NCI-H345 treated with DMSO at 0.1 percent for 48 hours (cell line): Measurements from ENCODE around the gene IL31.

ENCODE experiments used
- DNase-seq: peaks from one replicate; lab custom pipeline; 2025; ENCODE audit not compliant: unreplicated experiment; lab: John Stamatoyannopoulos, UW

Gene IL31

DNA sequence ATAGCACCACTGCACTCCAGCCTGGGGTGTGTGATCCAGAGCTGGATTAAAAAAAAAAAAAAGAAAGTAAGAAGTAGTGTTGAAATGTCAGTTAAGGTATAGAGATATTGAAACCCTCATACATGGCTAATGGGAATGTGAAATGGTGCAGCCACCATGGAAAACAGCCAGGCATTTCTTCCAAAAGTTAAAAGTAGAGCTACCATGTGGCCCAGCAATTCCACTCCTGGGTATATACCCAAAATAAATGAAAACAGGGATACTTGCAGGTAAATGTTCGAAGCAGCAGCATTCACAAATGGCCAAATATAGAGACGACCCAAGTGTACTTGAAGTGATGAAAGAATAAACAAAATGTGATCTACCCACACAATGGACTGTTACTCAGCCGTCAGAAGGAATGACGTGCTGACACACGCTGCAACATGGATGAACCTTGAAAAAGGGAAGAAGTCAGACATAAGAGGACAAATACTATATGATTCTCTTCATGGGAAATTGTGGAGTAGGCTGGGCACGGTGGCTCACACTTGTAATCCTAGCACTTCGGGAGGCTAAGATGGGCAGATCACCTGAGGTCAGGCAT is 15.2 kb downstream of the IL31 start:
- no peak for DNase-seq

DNA sequence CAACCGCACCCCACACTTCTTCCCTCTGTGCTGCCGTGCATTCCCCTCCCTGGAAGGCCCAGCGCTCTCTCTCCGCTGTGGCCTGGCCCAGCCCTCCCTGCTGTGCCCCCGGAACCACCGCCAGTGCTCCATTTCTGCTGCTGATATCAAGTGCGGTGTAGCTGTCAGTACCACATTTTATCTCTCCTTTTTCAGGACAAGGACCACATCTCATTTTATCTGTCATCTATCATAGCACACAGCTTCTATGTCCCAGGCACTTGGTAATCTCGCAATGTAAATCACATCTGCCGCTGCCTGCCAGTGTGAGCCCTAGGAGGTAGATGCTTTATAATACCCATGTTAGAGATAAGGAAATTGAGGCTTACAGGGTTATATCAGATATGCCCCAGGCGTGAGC is 18.3 kb downstream of the IL31 start:
- no peak for DNase-seq

DNA sequence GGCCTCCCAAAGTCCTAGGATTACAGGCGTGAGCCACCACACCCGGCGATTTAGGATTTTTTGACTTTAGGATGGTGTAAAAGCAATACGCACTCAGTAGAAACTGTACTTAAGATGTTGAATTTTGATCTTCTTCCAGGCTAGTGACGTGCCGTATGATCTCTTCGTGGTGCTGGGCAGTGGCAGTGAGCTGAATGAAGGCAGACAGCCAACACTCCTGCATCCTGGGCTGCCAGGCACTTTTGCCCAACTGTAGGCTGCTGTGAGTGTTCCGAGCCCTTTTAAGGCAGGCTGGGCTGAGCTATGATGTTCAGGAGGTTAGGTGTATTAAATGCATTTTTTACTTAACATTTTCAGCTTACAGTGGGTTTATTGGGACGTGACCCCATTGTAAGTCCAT is 21.3 kb downstream of the IL31 start:
- DNase-seq: no peak

DNA sequence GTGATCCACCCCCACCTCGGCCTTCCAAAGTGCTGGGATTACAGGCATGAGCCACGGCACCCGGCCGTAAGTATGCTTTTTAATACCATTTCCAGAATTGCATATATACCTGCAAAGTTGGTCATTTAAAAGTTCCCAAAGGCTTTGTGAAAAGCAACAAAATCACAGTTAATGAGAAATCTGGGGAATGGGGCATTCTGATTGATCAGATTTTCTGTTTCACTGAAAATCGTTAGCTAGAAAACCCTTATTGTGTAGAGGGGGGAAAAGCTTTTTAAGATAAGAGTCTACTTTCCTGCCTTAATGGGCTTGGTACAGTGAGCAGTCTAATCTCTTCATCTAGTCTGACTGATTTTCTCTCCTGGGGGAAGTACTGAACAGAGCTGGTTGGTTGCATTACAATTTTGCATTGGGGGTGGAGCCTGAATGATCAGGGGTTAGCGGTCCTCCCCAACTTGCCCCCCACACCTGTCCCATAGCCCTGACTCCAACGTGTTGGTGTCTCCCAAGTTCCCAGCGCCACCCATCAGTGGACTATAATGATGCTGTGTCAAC is 23.8 kb downstream of the IL31 start:
- DNase-seq: no peak

DNA sequence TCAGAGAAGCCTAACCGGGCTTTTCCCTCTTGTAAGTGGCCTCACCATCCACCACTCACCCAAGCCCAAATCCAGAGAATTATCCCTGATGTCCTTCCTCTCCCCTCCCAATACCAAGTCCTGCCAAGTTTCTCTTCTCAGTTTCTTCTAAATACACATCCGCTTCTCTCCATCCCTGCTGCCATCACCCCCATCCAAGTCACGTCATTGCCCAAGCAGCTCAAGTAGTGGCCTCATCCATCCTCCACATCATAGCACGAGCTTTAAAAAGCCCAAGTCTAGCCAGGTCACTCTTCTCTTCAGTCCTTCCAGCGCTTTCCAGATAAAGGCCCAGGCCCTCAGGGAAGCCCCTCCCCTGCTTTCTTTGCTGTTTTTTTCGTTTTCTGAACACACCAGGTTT is 25.4 kb downstream of the IL31 start:
- DNase-seq: no peak

DNA sequence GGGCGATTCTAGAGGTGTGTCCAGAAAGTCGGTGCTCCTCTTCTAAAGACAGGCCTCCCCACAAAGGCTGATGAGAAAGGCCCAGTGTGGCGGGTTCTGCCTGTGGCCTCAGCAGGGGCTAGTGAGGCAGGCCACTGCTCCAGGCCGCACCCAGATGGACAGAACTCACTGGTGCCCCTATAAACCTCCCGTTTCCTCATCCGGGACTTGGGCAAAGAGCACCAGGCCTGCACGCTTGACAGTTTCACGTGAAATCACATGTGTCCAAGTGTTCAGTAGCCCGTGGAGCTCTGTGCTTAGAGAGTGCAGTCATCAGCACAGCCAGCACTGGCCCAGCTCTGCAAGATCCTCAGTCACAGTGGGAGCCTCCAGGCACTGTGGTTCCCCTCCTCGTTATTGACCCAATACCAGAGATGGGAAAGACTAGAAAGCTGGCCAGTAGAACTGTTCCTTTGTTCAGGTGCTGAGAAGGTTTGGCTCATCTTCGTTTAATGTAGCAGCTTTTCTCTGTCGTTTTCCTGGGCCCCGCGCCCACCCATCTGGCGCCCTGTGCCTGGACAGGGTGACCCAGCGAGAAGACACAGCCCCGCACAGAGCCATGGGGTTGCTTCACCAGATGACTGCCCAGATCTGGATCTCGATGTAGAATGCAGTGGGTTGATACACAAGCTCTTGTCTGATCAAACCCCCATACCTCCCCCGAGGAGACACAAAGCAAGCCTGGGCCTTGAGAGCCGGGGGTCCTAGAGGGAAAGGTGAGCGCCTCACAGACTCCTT is 26.3 kb downstream of the IL31 start:
- no peak for DNase-seq

DNA sequence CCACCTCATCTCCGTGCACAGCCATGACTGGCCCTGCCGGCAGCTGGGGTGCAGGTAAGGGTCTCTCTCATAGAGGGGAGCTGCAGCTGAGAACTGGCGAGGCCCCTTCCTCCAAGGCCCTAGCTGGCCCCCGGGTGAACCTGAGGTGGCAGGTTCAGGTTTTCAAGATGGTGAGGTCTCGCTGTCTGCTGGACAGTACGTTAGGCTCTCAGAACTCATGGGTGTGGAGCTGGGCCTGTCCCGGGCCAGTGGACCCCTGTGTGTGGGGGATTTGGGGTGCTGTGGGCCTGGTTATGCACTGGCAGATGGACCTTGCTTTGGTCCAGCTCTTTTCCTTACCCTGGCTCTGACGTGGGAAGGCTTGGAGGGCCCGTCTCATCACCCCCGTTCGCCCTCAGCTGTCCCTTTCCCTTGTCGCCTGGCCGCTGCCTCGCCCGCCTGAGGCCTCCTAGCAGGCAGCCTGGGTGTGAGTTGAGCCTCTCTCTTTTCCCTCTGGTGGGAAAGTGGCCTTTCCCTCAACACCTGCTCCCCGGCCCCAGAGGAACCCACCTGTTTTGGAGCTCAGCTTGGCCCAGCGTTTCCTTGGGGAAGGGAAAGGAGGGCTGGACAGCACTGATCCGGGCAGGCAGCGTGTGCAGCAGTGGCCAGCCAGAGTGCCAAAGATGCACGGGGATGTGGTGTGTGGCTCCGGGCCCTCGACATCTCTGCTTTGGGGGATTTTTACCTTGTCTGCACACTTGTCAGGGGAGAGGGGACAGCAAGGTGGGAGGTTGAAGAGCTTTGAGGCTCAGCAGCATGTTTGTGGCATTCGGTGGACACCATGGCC is 28.3 kb downstream of the IL31 start:
- DNase-seq: no peak

DNA sequence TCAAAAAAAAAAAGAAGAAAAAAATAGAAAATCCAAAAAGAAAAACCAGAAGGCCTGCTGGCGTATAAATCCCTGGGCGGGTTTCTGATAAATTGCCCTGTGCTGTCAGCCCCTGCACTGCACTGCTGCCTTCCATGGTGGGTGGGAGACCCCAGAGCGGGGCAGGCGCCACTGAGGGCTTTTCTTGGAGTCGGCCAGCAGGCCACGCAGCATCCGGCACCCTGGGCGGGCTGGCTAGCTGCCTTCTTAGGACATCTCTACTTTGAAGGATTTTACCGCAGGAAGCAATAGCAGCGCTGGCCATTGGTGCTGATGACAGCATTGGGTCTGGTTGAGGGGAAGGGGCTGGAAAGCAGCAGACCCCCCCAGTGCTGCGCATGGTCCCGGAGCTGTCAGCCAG is 29.1 kb downstream of the IL31 start:
- no peak for DNase-seq

DNA sequence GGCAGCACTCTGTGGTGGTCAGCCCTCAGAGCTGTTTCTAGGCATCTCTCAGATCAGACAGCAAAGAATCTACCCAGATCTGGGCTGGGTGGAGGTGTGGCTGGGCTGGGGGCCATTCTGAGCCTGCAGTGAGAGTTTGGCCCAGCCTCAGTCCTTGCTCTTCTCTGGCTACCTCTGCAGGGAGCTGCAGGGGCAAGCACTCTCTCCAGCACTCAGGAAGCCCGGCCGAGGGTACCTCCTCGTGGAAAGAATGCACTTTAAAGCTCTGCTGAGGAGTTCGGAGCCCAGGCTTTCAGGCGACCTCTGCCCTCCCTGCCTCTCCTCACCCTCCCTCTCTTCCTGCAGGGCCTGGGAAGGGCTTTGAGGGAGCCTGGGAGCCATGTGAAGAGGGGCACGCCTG is 31.2 kb downstream of the IL31 start:
- DNase-seq: no peak

DNA sequence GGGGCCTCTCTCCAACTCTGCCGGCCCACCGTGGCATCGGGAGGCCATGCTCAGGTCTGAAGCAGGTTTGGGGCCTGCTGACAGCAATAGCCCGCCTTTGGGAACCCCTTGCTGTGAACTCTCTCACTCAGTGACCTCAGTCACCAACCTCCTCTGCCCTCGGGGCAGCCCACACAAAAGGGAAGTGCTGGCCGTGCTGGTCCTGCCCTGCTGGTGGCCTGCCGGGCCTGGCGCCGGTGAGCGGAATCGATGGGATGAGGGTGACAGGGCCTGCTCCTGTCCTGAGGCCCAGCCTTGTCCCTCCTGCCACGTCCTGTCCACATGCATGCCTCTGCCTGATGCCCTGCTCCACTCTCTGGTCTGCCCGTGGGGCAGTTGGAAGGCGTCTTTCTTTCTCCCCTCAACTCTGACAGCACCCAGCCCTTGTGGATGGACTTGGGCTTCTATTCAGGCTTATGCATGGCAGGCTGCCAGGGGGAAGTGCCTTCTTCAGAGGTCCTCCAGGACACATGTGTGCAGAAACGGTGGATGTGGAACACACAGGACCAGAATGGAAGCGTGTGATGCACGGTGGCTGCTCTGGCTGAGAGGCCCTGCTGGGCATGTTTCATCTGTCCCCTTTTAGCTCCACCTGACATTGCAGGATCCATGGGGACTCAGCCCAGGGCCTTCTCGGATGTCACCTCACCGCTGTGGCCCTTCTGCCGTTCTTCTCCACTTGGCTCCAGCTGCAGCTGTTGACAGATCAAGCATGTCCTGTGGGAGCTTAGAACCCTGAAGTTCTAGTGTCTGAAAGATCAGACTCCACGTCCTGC is 31.9 kb downstream of the IL31 start:
- no peak for DNase-seq

DNA sequence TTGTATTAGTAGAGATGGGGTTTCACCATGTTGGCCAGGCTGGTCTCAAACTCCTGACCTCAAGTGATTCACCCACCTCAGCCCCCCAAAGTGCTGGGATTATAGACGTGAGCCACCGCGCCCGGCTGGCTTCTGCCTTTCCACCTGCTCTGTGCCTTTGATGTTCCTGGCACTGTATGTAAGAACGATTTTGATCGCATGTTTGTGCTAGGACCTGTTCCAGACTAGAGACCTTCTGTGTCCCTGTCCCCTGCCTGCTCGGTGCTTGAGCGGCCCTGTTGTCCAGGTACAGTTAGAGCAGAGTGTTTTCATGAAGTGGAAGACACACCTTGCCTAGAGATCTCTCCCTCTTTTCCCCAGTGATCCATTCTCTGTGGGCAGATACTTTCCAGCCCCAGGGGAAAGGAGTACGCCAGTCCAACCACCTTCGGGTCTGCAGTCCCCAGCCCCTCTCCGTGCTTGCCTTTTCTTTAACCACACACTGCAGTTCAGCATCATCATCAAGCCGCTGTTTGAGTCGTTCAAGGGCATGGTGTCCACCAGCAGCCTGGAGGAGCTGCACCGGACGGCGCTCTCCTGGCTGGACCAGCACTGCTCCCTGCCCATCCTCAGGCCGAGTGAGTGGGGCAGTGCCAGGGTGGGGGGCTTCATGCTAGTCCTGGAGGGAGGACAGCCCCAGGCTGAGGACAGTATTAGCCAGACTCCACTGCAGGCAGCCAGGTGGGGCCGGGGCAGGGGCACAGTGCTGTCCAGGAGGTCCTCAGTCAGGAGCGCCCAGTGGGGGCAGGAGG is 33.4 kb downstream of the IL31 start:
- DNase-seq: no peak

DNA sequence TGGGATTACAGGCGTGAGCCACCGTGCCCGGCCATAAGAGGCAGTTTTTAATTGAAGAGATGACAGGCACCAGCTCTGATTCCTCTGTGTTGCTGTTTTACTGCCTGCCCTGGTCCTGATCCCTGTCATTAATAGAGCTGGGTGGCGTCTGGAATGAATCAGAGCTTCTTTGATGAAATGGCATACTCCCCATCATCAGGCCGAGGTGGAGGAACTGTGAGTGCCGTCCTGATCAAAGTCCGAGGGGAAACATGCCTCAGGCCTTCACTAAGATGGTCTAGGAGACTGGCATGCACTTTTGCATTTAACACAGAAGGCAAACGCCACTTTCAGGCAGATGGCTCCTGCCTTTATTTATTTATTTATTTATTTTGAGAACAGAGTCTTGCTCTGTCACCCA is 34.1 kb downstream of the IL31 start:
- DNase-seq: no peak

DNA sequence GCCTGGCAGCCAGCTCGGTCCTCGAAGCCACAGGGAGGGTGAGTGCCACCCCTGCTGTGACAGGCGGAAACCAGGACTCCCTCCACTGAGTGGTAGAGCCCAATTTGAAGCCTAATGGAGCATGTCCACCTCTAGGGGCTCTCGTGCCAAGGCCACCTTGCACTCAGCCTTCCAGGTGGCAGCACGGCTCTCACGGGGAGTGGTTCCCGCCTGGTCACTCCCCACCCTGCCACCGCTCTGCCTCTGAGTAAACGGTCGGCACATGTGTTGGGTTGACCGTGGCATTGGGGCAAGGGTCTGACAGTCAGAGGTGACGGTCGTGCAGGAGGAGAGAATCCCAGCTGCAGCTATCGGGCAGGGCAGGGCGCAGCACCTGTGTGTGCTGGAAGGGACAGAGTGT is 34.8 kb downstream of the IL31 start:
- peak; percentile 9 for DNase-seq

DNA sequence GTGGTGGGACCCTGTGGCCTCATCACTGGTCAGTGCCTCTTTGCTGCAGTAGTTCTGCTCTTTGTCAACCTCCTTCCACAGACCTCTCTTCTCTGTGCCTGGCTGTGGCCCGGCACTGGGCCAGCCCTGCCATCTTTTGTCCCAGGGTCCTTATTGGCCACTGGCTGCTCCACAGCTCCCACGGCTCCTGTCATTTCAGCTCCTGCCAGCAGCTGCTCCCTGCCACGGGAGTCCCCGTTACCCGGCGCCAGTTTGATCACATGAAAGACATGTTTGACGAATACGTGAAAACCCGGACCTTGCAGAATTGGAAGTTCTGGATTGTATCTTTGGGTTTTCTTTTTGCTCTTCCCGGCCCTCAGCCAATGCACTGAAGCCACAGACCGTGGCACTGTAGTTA is 35.4 kb downstream of the IL31 start:
- no peak for DNase-seq

DNA sequence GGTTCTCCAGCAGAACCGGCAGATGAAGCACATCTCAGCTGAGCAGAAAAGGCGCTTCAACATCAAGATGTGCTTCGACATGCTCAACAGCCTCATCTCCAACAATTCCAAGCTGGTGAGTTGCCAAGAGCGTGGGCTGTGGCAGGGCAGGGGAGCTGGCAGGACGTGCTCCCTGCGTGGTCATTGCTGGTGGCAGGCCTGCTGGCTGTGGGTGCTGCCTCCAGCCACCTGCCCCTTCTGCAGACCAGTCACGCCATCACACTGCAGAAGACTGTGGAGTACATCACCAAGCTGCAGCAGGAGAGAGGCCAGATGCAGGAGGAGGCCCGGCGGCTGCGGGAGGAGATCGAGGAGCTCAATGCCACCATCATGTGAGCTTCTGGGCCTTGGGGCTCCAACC is 35.8 kb downstream of the IL31 start:
- no peak for DNase-seq

DNA sequence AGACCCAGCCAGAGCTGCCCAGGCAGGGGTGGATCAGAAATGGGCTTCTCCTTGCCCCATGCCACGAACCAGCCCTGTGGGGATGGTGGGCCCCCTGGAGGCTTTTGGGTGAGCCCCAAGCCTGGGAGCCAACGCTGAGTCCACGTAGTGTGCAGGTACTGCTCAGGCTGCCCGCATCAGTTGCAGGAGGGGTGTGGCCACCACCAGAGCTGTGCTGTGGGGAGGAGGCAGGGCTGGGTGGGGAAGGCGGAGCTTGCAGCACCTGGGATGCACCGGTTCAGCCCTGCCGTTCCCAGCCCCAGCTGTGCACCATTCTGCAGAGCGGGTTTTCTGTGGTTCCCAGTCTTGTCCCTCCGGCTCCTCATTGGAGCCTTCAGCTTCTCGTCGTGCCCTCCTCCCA is 36.3 kb downstream of the IL31 start:
- no peak for DNase-seq

DNA sequence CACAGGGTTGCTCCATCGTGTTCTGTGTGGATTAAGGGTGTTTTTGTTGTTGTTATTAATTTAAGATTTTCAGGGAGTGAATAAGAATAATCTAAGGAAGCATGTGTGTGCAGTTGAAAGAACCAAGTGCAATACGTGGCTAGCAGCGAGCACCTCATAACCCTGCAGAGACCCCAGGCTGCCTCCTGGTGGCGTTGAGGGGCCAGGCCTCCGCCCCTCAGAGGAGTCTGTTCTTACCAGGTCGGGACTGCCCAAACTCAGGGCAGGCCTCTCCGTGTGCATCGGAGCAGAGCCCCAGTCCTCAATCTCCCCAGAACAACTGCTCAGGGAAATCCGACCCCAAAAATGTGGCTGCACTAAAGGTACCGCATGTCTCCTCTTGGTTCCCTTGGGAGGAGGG is 36.8 kb downstream of the IL31 start:
- DNase-seq: no peak

DNA sequence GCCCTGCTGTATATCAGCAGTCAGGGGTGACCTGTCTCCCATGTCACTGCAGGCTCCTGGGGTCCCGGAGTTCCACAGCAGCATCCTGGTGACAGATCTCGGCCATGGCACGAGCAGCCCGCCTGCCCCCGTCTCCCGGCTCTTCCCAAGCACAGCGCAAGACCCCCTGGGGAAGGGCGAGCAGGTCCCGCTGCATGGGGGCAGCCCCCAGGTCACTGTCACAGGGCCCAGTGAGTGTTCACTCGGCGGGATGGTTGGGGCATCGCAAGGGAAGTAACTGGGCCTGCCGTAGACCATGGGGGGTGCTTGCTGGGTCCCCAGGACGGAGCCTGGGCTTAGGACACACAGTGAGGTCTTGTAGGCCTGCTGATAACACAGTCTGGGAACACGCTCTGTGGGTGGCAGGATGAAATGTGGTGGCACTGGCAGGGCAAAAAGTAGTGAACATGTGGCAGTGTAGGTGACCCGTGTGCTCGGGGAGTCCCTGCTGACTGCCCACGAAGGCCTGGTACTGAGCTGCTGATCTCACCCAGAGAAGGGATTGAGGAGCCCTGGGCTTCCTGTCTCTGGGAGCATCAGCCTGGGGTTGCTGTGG is 38.5 kb downstream of the IL31 start:
- no peak for DNase-seq

DNA sequence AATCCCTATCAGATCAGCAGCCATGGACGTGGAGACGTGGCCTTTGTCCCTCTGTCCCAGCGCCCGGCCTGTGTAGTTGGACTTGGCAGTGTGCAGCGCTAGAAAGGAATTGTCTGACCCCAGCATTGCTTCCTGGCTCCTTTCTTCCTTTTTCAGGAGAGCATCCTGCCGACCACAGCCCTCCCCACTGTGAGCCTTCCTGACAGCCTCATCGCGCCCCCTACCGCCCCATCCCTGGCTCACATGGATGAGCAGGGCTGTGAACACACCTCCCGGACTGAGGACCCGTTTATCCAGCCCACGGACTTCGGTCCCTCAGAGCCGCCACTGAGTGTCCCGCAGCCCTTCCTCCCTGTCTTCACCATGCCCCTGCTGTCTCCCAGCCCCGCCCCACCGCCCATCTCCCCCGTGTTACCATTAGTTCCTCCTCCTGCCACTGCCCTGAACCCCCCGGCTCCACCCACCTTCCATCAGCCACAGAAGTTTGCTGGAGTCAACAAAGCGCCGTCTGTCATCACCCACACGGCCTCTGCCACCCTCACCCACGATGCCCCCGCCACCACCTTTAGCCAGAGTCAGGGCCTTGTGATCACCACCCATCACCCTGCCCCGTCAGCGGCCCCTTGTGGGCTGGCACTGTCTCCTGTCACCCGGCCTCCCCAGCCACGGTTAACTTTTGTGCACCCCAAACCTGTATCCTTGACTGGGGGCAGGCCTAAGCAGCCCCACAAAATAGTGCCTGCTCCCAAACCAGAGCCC is 40.6 kb downstream of the IL31 start:
- no peak for DNase-seq
